Ecto neural progenitor cell (in vitro differentiated cells): ENCODE measurements around the gene IL33.

Source experiments
- DNase-seq: peaks from one replicate; pipeline ENCODE4 v3.0.0-alpha.2; 2018; ENCODE audit warnings: low spot score

IL33 gene

DNA sequence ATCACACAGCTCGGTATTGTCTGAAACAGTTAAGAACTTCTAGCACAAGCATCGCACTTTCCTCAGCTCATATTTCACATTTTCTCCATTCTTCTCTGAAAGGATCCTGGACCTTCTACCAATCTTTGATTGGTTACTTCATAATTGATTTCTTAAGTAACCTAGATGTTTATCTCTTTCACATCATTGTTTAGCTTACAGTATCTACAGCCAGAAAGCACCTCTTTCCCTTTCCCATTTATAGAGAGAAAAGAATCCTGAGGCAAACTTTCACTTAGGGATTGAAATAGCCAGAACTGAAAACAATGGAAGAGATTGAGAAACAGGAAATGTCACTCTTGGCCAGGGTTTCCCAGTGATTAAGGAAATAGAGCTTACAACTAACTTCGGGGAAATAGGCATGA, 2.5 kb downstream of the IL33 start:
- DNase-seq = no peak

DNA sequence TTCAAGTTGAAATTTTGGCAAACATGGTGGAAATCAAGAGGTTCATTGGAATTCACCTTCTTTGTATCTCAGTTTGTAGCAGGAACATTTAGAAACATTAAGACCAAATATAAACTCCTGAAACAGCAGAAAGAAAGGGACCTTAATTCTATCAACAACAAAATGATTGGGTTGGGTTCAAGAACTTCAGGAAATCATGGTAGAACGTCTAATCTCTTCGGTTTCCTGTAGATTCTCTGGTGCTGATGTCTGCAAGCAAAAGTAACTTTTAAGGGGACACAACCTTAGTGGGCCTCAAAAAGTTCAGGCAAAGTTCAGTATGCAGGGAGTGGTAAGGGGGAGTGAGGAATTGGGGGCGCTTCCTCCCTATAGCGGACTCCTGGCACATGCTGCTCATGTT, 3.4 kb downstream of the IL33 start:
- DNase-seq = no peak

DNA sequence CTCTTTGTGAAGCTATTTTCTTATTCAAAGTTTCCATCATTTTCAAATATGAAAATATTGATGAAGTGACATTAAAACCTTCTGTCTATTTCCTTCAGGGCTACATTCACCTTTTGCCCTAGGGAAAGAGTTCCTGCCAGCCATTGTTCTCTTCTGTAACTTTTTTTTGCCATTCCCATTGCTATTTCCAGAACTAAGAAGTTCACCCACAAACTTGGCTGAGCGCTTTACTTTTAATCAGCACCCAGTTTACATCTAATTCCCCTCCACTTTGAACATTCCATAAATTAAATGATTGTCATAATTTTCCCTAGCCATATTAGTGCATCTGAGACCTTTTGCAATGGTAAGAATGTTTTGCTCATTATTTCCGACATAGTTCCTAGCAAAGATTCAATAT, 4.4 kb downstream of the IL33 start:
- no peak for DNase-seq

DNA sequence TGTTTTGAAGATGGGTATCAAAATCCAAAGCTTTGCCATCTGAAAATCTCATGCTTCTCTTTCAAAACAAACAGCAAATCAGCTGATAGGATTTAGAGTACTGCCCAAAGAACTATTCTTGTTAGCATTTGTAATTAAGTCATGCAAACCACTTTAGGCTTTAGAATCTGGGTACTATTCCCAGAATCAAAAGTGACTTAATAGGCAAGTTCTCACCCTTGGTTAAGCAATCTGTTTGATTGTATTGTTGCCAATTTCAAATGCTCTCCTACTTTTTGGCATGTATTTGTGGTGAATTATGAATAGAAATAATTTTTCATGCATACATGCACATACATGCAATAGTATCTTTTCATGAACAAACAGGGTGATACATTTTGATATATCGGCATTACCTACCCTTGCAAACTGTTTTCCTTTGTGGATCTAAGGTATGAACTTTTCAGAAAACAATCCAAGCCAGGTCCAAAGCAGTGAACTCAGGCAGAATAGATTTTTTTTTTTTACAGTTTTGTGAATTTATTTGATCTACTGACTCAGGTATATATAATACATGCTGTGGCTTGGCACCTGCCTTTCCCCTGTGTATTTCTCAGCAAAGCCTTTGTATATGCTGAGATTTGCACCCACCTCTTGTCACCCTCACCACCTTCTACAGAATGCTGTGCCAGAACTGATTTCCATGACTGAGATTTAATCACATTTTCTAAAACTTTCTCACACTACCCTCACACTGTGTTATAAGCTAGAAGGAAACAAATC, 9.0 kb downstream of the IL33 start:
- no peak for DNase-seq

DNA sequence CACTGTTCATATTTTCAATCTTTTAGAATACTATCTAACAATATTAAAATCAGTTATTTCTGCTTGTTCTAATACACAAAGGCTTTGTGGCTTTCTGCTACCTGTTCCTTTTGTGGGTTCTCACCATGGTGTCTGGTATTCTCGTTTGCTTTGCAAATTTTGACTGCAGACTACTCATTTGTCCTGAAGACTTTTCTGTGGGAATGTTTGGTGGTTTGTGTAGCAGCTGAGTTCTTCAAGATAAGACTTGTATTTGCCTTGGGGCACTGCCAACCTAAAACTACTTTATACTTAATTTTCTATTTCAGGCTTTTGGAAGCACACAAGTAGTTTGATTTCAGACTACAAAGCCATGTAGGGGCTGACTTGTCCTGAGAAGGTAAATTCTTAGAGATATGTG, 11.1 kb downstream of the IL33 start:
- no peak for DNase-seq

DNA sequence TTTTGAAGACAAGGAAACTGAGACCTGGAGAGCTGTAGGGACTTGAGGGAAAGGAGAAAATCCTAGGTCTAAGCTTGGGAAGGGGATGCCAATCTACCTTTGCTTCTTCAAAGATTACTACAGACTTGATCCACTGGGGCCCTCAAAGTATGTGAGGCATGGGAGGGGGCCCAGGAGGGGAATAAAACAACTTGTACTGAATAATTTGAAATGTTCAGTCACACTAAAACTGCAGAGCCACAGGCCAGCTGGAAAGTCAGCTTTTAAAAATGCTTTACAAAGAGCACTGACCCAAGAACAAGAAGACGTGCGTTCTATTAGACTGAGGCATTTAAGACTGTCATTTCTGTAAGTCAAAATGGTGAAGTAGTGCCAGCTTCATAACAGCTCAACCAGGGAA, 13.6 kb downstream of the IL33 start:
- DNase-seq = no peak

DNA sequence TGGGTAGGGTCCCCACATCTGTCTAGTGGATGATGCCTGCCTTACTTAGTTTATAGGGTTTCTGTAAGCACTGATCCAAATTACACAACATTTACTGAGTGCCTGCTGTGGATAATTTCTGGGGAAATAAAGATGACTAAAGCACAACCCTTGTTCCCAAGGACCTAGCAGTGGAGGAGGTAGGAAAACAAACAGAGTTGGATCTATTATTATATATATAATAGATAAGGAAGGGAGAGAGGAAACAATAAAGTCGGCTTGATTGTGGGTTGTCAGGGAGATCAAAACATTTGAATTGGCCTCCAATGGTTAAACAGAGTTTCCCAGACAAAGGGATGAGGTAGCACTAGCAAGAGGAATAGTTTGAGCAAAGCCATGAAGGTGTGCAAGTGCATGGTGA, 14.0 kb downstream of the IL33 start:
- no peak for DNase-seq

DNA sequence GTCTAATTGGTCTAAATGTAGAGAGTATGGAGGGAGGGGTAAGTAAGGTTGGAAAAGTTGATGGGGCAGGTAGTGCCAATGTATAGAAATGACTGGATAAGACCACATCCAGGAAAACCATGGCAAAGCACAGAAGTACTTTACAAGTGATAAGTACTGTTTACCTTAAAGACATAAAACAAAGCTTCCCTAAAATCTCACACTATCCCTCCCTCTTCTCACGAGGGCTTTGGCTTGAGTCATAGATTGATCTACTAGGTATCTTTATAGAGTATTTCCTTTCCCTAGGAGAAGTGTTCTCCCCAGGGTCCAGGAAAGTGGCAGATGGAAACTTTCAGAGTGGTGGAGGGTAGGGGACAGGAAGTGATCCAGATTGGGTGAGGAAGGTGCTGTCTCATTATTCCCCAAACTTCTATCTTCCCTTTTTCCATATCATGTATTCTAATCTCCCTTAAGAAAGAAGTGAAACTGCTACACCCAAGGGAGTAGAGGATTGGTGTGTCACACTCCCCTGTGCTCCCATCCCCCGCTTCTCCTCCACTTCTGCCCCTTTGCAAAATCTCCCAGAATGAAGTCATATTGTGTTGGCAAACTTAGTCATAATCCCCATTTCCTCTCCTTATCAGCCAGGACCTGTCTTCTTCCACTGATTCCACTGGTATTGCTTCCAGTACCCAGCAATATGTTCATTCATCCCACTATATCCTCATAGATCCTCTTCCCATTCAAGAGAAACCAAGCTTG, 14.6 kb downstream of the IL33 start:
- no peak for DNase-seq

DNA sequence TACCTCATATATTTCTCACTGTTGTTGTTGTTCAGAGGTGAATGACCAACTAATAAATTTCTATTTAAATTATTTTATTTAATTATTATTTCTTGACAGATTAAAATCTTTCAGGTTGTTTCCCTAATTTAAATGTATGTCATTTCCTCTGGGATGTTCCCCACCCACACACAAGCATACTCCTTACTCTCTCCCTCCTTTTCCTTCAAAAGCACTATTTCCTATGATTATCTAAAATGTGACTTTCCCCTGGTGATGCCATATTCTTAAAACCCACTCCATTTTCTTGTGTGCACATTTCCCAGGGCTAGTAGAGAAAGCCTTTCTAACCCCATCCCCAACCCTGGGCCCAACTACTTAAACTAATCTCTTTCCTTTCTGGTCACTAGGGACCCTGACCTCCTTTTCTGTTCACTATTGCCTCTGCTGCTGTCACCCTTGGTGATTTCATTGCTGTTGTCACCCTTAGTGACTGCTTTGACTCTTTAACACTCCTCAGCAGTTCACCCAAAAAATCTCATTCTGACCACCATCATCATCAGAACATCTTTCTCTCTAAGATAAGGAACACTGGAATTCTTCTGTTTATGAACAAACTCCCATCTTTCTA, 16.8 kb downstream of the IL33 start:
- DNase-seq = no peak

DNA sequence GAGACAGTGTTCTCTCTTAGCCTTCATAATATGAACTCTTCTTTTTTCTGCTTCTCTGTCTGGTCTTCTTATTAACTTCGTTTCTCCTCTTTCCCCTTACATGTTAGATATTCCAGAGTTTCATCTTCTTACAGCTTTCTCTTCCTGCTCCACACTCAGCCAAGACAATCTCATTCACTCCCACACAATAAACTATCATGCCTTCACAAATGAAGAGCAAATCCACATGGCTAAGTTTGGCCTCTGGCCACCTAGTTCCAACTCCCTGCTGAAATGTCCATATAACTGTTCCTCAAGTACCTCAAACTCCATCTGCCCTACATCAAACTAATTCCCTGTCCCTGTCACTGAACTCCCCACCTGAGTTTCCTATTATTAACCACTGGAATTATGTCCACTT, 18.4 kb downstream of the IL33 start:
- no peak for DNase-seq

DNA sequence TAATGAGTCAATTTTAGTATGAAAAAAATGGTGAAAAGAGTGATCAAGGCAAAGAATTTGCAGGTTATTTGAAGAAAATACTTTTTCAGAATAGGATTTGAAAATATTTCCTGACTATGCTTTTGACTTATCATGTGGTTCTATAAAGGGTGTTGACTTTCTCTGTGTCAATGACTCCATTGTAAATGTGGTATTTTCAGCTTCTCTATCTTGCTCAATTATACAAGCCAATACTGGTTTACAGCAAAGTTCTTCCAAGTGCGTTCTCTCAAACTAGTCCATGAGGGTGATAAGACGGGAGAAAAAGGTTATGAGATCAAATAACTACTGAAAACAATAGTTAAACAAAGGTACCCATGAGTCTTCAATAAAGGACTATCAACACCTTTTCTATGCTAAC, 21.7 kb downstream of the IL33 start:
- DNase-seq = no peak

DNA sequence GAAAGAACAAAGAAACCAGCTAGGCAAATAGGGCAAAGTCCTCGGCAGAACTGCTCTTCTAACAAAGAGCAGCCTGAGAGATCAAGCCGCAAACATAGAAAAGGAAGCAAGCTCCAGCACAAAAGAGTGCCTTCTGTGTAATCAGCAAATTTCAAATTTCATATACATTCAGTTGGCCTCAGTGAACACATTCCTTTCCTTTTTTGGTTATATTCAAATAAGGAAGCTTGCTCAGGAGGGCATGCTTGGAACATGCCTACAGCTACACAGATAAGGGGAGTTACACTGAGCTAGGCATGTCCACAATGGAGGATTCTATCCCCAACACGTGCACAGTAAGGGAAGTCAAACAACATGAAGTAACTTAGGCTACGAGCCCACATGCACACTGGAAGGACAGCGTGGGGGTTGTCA, 23.4 kb downstream of the IL33 start:
- DNase-seq = no peak

DNA sequence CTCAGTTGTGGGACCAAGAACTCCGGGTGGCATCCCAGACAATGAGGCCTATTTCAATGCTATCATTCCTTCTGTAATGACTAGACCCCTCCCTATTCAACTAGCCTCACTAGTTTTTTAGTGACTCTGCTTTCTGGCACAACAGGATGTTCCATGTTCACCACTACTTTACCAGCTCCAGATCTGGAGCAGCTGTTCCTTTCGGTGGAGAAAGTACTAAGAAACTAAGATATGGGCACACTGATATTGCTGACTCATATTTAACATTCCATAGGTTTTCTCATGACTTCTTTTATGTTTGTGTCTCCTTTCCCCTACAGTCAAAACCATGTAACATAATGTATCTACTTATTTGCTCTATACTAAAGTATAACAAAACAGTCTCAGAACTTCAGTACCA, 24.1 kb downstream of the IL33 start:
- DNase-seq = no peak

DNA sequence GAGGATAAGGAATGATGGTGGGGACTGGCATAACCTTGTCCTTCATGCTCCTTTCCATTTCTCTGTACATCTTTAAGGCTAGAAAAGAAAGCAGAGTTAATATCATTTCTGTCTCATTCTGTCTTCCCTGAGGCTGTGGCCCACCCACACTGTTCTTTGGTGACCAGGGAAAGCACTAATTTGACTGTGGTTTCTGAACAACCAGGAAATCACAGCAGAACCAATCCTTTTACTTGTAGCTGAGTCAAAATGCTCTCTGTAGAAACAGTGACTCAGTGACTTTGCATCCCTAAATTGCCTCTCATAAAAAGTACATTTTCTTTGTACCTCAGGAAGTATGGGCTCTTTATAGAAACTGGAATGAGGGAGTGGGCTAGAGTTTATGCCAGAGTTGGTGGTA, 28.1 kb downstream of the IL33 start:
- no peak for DNase-seq

DNA sequence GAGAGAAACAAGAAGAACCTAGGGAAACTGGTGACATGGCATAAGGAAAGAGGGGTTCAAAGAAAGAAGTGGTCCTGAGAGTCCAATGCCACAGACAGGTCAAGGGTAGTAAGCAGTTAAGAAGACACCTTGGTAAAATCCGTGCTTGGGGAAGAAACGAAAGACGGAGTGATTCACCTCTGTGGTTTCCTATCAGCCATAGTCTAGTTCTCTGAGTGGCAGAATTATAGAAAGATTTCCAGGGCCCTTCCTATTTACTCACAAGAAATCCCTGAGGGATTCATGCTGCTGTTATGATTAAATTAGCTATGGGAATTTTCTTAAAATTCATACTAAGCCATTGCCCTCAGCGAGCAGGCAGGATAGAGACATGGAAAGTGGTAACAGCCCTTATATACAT, 31.7 kb downstream of the IL33 start:
- DNase-seq = no peak

DNA sequence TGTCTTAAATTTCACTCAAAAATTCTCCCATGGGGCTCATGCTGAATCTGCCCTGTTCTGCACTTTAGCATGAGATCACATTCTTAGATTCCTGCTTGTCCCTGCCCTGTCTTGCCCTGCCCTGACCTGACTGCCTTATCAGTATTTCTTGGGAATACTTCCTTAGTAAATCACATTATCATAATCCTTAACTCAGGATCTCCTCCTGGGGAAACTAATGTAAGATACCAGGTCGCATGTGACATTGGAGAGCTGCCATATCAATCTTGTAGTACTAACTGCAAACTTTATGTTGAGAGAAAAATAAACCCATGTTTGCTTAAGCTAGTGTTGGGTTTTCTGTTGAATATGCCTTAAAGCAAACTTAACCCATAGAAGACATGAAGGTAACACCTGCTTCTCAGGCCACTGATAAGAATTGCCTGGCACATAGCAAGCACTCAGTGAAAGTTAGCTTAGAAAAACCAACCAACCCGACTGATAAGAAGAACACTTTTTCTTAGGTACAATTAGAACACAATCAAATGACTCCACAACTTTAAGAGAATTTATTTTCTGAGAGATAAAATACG, 53.3 kb downstream of the IL33 start:
- DNase-seq = no peak

DNA sequence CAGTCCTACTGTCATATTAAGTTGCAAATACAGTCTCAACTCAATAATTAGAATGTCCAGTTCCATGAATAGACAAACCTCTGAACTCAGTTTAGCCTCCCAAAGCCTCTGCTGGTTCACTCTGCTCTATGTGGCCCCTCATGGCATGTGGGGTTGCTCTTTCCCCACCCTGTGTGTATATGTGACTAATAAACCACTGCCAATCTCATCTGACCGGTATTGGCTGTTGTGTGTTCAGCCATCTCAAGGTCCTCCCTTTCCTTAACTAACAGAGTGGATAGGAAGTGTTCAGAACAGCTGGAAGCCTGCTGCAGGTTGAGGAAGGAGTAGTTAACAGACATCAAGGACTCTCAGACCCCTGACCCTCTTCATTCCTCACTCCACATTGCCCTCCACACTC, 55.3 kb downstream of the IL33 start:
- DNase-seq = no peak

DNA sequence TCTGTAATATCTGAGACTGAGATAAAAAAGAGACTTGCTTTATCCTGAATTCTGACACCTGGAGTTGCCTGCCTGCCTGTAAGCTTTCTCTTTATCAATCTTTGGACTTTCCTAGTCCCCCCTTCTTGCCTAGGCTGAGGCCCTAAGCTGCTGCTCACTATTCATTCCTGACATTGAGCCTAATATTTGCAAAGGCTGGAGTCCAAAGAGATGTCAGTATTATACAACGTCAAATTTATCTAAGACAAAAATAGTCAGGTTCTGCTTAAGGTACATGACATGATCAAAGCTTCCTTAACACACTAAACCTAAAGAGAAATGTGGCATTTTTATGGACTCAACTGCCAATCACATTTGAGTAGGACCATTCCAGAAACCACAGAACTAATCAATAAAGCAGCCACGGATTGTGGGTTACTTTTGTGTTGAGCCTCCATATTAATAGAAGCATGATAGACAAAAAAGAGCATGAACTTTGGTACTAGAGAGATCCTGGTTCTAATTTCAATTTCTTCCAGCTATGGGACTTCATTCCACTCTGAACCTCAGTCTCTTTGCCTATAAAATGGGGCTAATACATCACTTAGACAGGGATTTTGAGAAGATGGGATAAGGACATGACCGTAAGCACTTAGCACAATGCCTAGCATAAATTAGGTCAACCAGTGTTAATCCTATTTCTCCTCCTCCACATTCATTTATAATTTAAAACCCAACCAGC, 56.1 kb downstream of the IL33 start:
- DNase-seq = no peak

DNA sequence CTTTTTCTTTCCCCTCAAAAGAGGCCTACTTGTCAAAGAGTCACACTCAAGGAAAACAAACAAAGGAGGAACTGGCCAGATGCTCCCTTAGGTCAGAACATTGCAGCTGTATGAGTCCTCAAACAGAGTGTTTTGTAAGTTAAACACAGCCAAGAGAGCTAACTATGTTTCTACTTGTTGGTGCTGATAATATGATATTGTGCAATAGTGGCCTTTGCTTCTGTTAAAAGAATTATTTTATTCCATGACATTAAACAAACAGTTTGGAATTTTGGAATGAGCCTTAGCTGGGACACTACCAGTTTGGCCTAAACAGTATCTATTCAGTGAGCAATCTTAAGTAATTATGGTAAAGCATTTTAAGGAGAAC, 56.6 kb downstream of the IL33 start:
- DNase-seq = no peak

DNA sequence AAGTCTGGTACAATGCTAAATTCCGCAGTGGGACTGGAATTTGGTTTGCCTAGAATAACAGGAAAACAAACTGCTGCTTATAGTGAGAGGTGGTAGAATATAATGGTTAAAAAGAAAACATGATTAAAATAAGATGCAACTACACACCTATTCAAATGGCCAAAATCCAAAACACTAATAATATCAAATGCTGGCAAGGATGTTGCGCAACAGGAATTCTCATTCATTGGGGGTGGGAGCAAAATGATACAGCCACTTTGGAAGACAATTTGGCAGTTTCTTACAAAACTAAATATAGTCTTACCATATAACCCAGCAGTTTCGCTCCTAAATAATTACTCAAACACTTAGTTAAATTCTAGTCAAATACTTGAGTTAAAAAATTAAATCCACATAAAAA, 61.8 kb downstream of the IL33 start:
- no peak for DNase-seq

DNA sequence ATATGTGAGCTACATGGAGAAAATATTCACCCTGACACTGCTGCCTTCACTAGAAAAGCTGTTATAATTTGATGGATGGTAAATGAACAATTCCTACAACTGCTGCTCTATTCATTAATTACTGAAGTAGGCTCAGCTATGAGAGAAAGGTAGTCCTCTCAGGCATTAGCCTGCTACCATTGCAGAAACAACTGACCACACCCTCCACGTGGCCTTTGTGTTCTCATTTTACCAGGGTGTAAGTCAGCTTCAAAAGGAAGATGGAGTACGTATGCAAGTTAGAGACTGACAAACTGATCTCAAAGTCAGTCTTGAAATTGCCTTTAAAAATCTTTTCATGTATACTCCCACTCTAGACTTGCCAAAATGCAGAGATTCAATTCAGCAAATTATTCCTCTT, 86.3 kb downstream of the IL33 start:
- no peak for DNase-seq

DNA sequence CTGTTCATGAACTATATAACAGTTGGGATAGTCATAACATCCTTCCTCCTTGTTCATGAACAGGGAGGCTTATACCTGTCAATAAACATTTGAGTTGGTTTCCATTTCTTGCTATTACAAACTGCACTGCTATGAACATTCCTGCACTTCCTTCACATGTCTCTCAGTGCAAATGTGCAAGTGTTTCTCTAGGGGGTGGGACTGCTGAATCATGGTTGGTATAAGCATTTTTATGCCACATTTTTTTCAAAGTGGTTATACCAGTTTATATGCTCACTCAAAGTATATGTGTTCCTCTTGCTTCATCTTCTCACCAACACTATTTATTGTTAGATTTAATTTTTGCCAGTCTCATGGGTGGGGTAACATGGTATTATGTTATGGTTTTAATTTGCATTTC, 86.8 kb downstream of the IL33 start:
- DNase-seq = no peak

DNA sequence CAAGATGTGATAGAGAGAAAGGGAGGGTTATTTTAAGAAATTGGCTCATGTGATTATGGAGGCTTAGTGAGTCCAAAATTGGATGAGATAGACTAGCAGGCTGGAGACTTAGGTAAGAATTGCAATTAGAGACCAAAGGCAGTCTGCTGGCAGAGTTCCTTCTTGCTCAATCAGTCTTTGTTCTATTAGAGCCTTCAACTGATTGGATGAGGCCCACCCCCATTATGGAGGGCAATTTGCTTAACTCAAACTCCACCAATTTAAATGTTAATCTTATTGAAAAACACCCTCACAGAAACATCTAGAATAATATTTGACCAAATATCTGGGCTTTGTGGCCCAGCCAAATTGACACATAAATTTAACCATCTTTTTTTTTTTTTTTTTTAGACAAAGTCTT, 88.6 kb downstream of the IL33 start:
- no peak for DNase-seq
